Hepatocyte (in vitro differentiated cells): ENCODE results near the gene MXRA7. TPM values are rescaled to one million over a fixed set of nuclear protein-coding genes. Genes with fewer than 3 reads are reported as not detected.
"Not testable (repeated sequence)": the region's sequence is repeated elsewhere in the genome, so short reads cannot be mapped to it uniquely, and the experiment has no call there.

Experiments used
- DNase-seq: peaks from one replicate; pipeline ENCODE4 v3.0.0-alpha.2; 2016; ENCODE audit warnings: low spot score
- H2AFZ ChIP-seq: fragments of 200-600 bp; sonication (generic); 2 replicates; pipeline ENCODE4 v1.6.0; 2016; ENCODE audit warnings: antibody characterized with exemption, mild to moderate bottlenecking
- H3K27ac ChIP-seq: fragments of 200-600 bp; sonication (generic); 2 replicates; pipeline ENCODE4 v1.5.1; 2016; ENCODE audit warnings: mild to moderate bottlenecking
- H3K27me3 ChIP-seq: fragments of 200-600 bp; sonication (generic); 2 replicates; pipeline ENCODE4 v1.6.1; 2016
- H3K36me3 ChIP-seq: fragments of 200-600 bp; sonication (generic); replicated peaks from 2 replicates; pipeline ENCODE4 v1.5.1; 2016; ENCODE audit warnings: low read depth; ENCODE audit not compliant: insufficient read depth
- H3K4me1 ChIP-seq: fragments of 200-600 bp; sonication (generic); 2 replicates; pipeline ENCODE4 v1.5.1; 2016; ENCODE audit warnings: mild to moderate bottlenecking, moderate library complexity; ENCODE audit not compliant: insufficient read depth
- H3K4me2 ChIP-seq: fragments of 200-600 bp; sonication (generic); 2 replicates; pipeline ENCODE4 v1.6.0; 2016
- H3K4me3 ChIP-seq: fragments of 200-600 bp; sonication (generic); 2 replicates; pipeline ENCODE4 v1.5.1; 2016; ENCODE audit warnings: mild to moderate bottlenecking
- H3K79me2 ChIP-seq: fragments of 200-600 bp; sonication (generic); 2 replicates; pipeline ENCODE4 v1.6.0; 2017; ENCODE audit warnings: mild to moderate bottlenecking
- H3K9me2 ChIP-seq: fragments of 200-600 bp; sonication (generic); replicated peaks from 2 replicates; pipeline ENCODE4 v1.6.0; 2017; ENCODE audit warnings: mild to moderate bottlenecking; ENCODE audit not compliant: insufficient read depth
- H3K9me3 ChIP-seq: fragments of 200-600 bp; sonication (generic); 2 replicates; pipeline ENCODE4 v1.5.1; 2016; ENCODE audit warnings: low read depth, mild to moderate bottlenecking
- H4K20me1 ChIP-seq: fragments of 200-600 bp; sonication (generic); 2 replicates; pipeline ENCODE4 v1.6.0; 2016; ENCODE audit warnings: mild to moderate bottlenecking; ENCODE audit not compliant: insufficient read depth, poor library complexity, severe bottlenecking
- CTCF ChIP-seq: fragments of 200-600 bp; sonication (generic); IDR thresholded peaks from 2 replicates; pipeline ENCODE4 v1.5.1; 2016; ENCODE audit warnings: antibody characterized with exemption, mild to moderate bottlenecking; ENCODE audit not compliant: poor library complexity
- EZH2 ChIP-seq: fragments of 200-600 bp; sonication (generic); IDR thresholded peaks from 2 replicates; pipeline ENCODE4 v1.6.1; 2016; ENCODE audit warnings: antibody characterized with exemption, mild to moderate bottlenecking, borderline replicate concordance
- EZH2phosphoT487 ChIP-seq: fragments of 200-600 bp; sonication (generic); IDR thresholded peaks from one replicate; pipeline ENCODE4 v1.6.1; 2018; ENCODE audit warnings: antibody characterized with exemption, mild to moderate bottlenecking, low read depth, moderate library complexity; ENCODE audit not compliant: unreplicated experiment, severe bottlenecking
- WGBS: methylation state at CpG from one replicate; pipeline ENCODE4 v1.1.6; 2016; ENCODE audit warnings: low lambda C conversion rate; ENCODE audit errors: missing lambda C conversion rate; 5-methylcytosine and 5-hydroxymethylcytosine counted together
- polyA plus RNA-seq: library from polyadenylated mRNA; unstranded; fragments of >200 nt; fragmentation: Nextera tagmentation; extraction: Ambion mirVana; gene quantifications from 2 replicates; pipeline ENCODE4 v1.2.1, GENCODE V29; 2016
- total RNA-seq: library from RNA; depleted of rRNA; stranded (reverse); fragments of >200 nt; gene quantifications from 2 replicates; pipeline ENCODE4 v1.2.3, GENCODE V29; 2014

The MXRA7 gene
- total and polyA plus RNA-seq, 2 experiments from 2014 or later: 101 to 117 TPM

GRCh38 chr17:76733618-76733957 lies 22.8 kb upstream of the MXRA7 start:
- no peak overlapping the region for H3K4me3 ChIP-seq
- 89% methylated on average over 1 of the region's 1 CpG for WGBS
- H3K9me2 ChIP-seq: no peaks in the 10 kb centered on the region
- peak overlapping the region; percentile 92 for H3K4me2 ChIP-seq
- peaks cover 29% of the 10 kb centered on the region for H4K20me1 ChIP-seq
- no peaks in the 10 kb centered on the region for H3K36me3 ChIP-seq
- H2AFZ ChIP-seq: no peak overlapping the region
- no peaks in the 10 kb centered on the region for H3K9me3 ChIP-seq
- peaks cover 13% of the 10 kb centered on the region for H3K4me1 ChIP-seq
- H3K27me3 ChIP-seq: no peaks in the 10 kb centered on the region
- H3K79me2 ChIP-seq: peaks cover 80% of the 10 kb centered on the region
- H3K27ac ChIP-seq: no peak overlapping the region
- TF ChIP-seq CTCF (no peak), EZH2phosphoT487 (no peak), EZH2 (no peak)
- no peak for DNase-seq

GRCh38 chr17:76732734-76733617 lies 22.2 kb upstream of the MXRA7 start:
- Histone ChIP-seq H3K4me3 (no peak overlapping the region), H3K36me3 (no peaks in the 10 kb centered on the region), H3K27me3 (no peaks in the 10 kb centered on the region), H3K4me1 (peaks cover 14% of the 10 kb centered on the region), H3K4me2 (peak overlapping the region; percentile 92), H3K9me3 (no peaks in the 10 kb centered on the region), H2AFZ (no peak overlapping the region), H3K79me2 (peaks cover 82% of the 10 kb centered on the region), H4K20me1 (peaks cover 29% of the 10 kb centered on the region), H3K27ac (no peak overlapping the region), H3K9me2 (no peaks in the 10 kb centered on the region)
- 75% methylated on average over 3 of the region's 3 CpGs for WGBS
- no peak for DNase-seq
- TF ChIP-seq CTCF (no peak), EZH2 (no peak), EZH2phosphoT487 (no peak)

GRCh38 chr17:76731800-76732733 lies 21.3 kb upstream of the MXRA7 start:
- H3K4me3 ChIP-seq, H2AFZ ChIP-seq, H3K4me2 ChIP-seq, H3K9me3 ChIP-seq, H3K27me3 ChIP-seq, H3K27ac ChIP-seq, DNase-seq, H3K36me3 ChIP-seq, H3K9me2 ChIP-seq: not testable (repeated sequence)
- H4K20me1 ChIP-seq: peaks cover 29% of the 10 kb centered on the region
- 91% methylated on average over 10 of the region's 13 CpGs for WGBS
- peaks cover 21% of the 10 kb centered on the region for H3K4me1 ChIP-seq
- peaks cover 92% of the 10 kb centered on the region for H3K79me2 ChIP-seq
